ENCODE data around the gene ELOF1.

The ELOF1 gene

GRCh38 chr19:11563532-11563931, 4.5 kb upstream of the ELOF1 start:
- no peak overlapping the region for H3K4me3 ChIP-seq (ENCODE audit: low read depth, low read length)
- no peak for TF ChIP-seq CTCF (IDR thresholded peaks at IDR 0.05; ENCODE audit: borderline replicate concordance, insufficient read depth, low read depth, low read length)

GRCh38 chr19:11560404-11561051, 1.5 kb upstream of the ELOF1 start:
- H3K4me3 ChIP-seq (ENCODE audit: low read depth, low read length): peak overlapping the region; percentile 41

GRCh38 chr19:11556634-11557420, 2.2 kb downstream of the ELOF1 start:
- no peak overlapping the region for H3K4me3 ChIP-seq (ENCODE audit: low read depth, low read length)
- TF ChIP-seq CTCF (IDR thresholded peaks at IDR 0.05; ENCODE audit: borderline replicate concordance, insufficient read depth, low read depth, low read length): no peak

More at GRCh38 chr19:11560404-11561051, 1.5 kb upstream of the ELOF1 start:
- peak; percentile 63; the same call in 1 of the 2 replicates for TF ChIP-seq CTCF (IDR thresholded peaks at IDR 0.05; ENCODE audit: borderline replicate concordance, insufficient read depth, low read depth, low read length)

GRCh38 chr19:11555246-11555645, 3.8 kb downstream of the ELOF1 start:
- H3K4me3 ChIP-seq (ENCODE audit: low read depth, low read length): no peak overlapping the region

GRCh38 chr19:11554160-11554559, 4.9 kb downstream of the ELOF1 start:
- no peak for TF ChIP-seq CTCF (IDR thresholded peaks at IDR 0.05; ENCODE audit: borderline replicate concordance, insufficient read depth, low read depth, low read length)
- no peak overlapping the region for H3K4me3 ChIP-seq (ENCODE audit: low read depth, low read length)

More at GRCh38 chr19:11555246-11555645, 3.8 kb downstream of the ELOF1 start:
- TF ChIP-seq CTCF (IDR thresholded peaks at IDR 0.05; ENCODE audit: borderline replicate concordance, insufficient read depth, low read depth, low read length): no peak

GRCh38 chr19:11552666-11553372, 6.2 kb downstream of the ELOF1 start:
- TF ChIP-seq CTCF (IDR thresholded peaks at IDR 0.05; ENCODE audit: borderline replicate concordance, insufficient read depth, low read depth, low read length): no peak
- H3K4me3 ChIP-seq (ENCODE audit: low read depth, low read length): no peak overlapping the region

All from GM12875 (cell line).